Smooth muscle cell (in vitro differentiated cells): ENCODE measurements around the gene MYORG. TPM values are rescaled to one million over a fixed set of nuclear protein-coding genes. Genes with fewer than 3 reads are reported as not detected.

Source experiments
- DNase-seq: peaks from one replicate; lab custom pipeline; 2025; ENCODE audit not compliant: unreplicated experiment; lab: John Stamatoyannopoulos, UW
- H2AFZ ChIP-seq: fragments of 200-600 bp; sonication (generic); 2 replicates; pipeline ENCODE4 v1.6.0; 2016; ENCODE audit warnings: antibody characterized with exemption, low read depth, mild to moderate bottlenecking
- H3F3A ChIP-seq: fragments of 200-600 bp; sonication (generic); 2 replicates; pipeline ENCODE4 v1.6.0; 2017; ENCODE audit warnings: antibody characterized with exemption, low read depth
- H3K27ac ChIP-seq: fragments of 200-600 bp; sonication (generic); 2 replicates; pipeline ENCODE4 v1.5.1; 2016; ENCODE audit warnings: low read depth, mild to moderate bottlenecking
- H3K27me3 ChIP-seq: fragments of 200-600 bp; sonication (generic); 2 replicates; pipeline ENCODE4 v1.6.1; 2016; ENCODE audit warnings: low read depth, mild to moderate bottlenecking
- H3K36me3 ChIP-seq: fragments of 200-600 bp; sonication (generic); 2 replicates; pipeline ENCODE4 v1.5.1; 2016; ENCODE audit warnings: low read depth
- H3K4me1 ChIP-seq: fragments of 200-600 bp; sonication (generic); 2 replicates; pipeline ENCODE4 v1.5.1; 2016; ENCODE audit warnings: low read depth
- H3K4me2 ChIP-seq: fragments of 200-600 bp; sonication (generic); 2 replicates; pipeline ENCODE4 v1.6.0; 2016; ENCODE audit warnings: mild to moderate bottlenecking
- H3K4me3 ChIP-seq: fragments of 200-600 bp; sonication (generic); 2 replicates; pipeline ENCODE4 v1.5.1; 2016; ENCODE audit warnings: mild to moderate bottlenecking
- H3K79me2 ChIP-seq: fragments of 200-600 bp; sonication (generic); 2 replicates; pipeline ENCODE4 v1.6.0; 2016; ENCODE audit warnings: low read depth, mild to moderate bottlenecking
- H3K9ac ChIP-seq: fragments of 200-600 bp; sonication (generic); 2 replicates; pipeline ENCODE4 v1.6.0; 2016; ENCODE audit warnings: low read depth
- H3K9me3 ChIP-seq: fragments of 200-600 bp; sonication (generic); replicated peaks from 2 replicates; pipeline ENCODE4 v1.5.1; 2016; ENCODE audit warnings: low read depth
- H4K20me1 ChIP-seq: fragments of 200-600 bp; sonication (generic); 2 replicates; pipeline ENCODE4 v1.6.0; 2016; ENCODE audit warnings: low read depth
- CTCF ChIP-seq: fragments of 200-600 bp; sonication (generic); IDR thresholded peaks from 2 replicates; pipeline ENCODE4 v1.5.1; 2017; ENCODE audit warnings: borderline replicate concordance, mild to moderate bottlenecking, antibody characterized with exemption; ENCODE audit not compliant: insufficient read depth, poor library complexity, severe bottlenecking
- WGBS: methylation state at CpG from one replicate; pipeline ENCODE4 v1.1.7; 2016; ENCODE audit warnings: low lambda C conversion rate; 5-methylcytosine and 5-hydroxymethylcytosine counted together
- polyA plus RNA-seq: library from polyadenylated mRNA; unstranded; fragments of >200 nt; fragmentation: Nextera tagmentation; extraction: Ambion mirVana; gene quantifications from 2 replicates; pipeline ENCODE4 v1.2.1, GENCODE V29; 2016
- total RNA-seq: library from RNA; depleted of rRNA; stranded (reverse); fragments of >200 nt; gene quantifications from 2 replicates; pipeline ENCODE4 v1.2.3, GENCODE V29; 2014

The MYORG gene
- total and polyA plus RNA-seq, 2 experiments from 2014 or later, result 4.2 to 5.2 TPM

GRCh38 chr9:34346873-34347799 lies 29.6 kb downstream of the MYORG start:
- Histone ChIP-seq H3K4me3 (no peak overlapping the region), H3K9me3 (no peaks in the 10 kb centered on the region), H3K79me2 (no peaks in the 10 kb centered on the region), H3K4me2 (no peak overlapping the region), H3K9ac (no peak overlapping the region), H3K36me3 (no peaks in the 10 kb centered on the region), H3F3A (no peaks in the 10 kb centered on the region), H2AFZ (no peak overlapping the region), H3K4me1 (no peaks in the 10 kb centered on the region), H3K27ac (no peak overlapping the region), H3K27me3 (no peaks in the 10 kb centered on the region), H4K20me1 (no peaks in the 10 kb centered on the region)
- DNase-seq, result no peak
- WGBS, result 94% methylated on average over 15 of the region's 15 CpGs
- no peak for TF ChIP-seq CTCF

- Histone ChIP-seq H3K9ac (no peak overlapping the region), H3F3A (no peaks in the 10 kb centered on the region), H3K27me3 (no peaks in the 10 kb centered on the region), H3K27ac (no peak overlapping the region), H2AFZ (no peak overlapping the region), H3K79me2 (no peaks in the 10 kb centered on the region), H3K4me2 (no peak overlapping the region), H3K36me3 (no peaks in the 10 kb centered on the region), H4K20me1 (no peaks in the 10 kb centered on the region), H3K4me1 (no peaks in the 10 kb centered on the region), H3K4me3 (no peak overlapping the region), H3K9me3 (no peaks in the 10 kb centered on the region)
- TF ChIP-seq CTCF, result no peak
- WGBS, result 100% methylated on average over 1 of the region's 1 CpG
- DNase-seq, result no peak
These were observed 33.1 kb downstream of the MYORG start for GRCh38 chr9:34343605-34344004.

- Histone ChIP-seq H3K4me1 (no peaks in the 10 kb centered on the region), H3K27ac (no peak overlapping the region), H2AFZ (no peak overlapping the region), H3K9me3 (no peaks in the 10 kb centered on the region), H3K4me3 (no peak overlapping the region), H3K36me3 (no peaks in the 10 kb centered on the region), H4K20me1 (no peaks in the 10 kb centered on the region), H3K27me3 (no peaks in the 10 kb centered on the region), H3K79me2 (no peaks in the 10 kb centered on the region), H3K9ac (no peak overlapping the region), H3F3A (no peaks in the 10 kb centered on the region), H3K4me2 (no peak overlapping the region)
- 97% methylated on average over 5 of the region's 5 CpGs for whole genome bisulfite sequencing
- no peak for TF ChIP-seq CTCF
- no peak for DNase-seq
These were observed 33.6 kb downstream of the MYORG start for GRCh38 chr9:34343090-34343489.
